SJSA1 (cell line): ENCODE measurements around the gene MANBA. TPM values are rescaled to one million over a fixed set of nuclear protein-coding genes. Genes with fewer than 3 reads are reported as not detected.
A peak's percentile ranks its signal among the peaks of the same experiment; 100 is the strongest.
"Not testable (repeated sequence)": the region's sequence is repeated elsewhere in the genome, so short reads cannot be mapped to it uniquely, and the experiment has no call there.

Experiments
- DNase-seq, 2 experiments: peaks; one replicate each; pipeline ENCODE4 v3.0.0-alpha.2; 2015 to 2020; ENCODE audit warnings: low spot score in 2 of 2, low read depth in 1 of 2
- H3K27ac ChIP-seq: fragments of 250-450 bp; sonication (Bioruptor Pico); 2 replicates; pipeline ENCODE4 v1.5.1; 2020; ENCODE audit warnings: mild to moderate bottlenecking, moderate library complexity
- H3K27me3 ChIP-seq: fragments of 250-450 bp; sonication (Bioruptor Pico); replicated peaks from 2 replicates; pipeline ENCODE4 v1.5.1; 2020; ENCODE audit warnings: mild to moderate bottlenecking, moderate library complexity
- H3K36me3 ChIP-seq: fragments of 250-450 bp; sonication (Bioruptor Pico); 2 replicates; pipeline ENCODE4 v1.5.1; 2020; ENCODE audit warnings: mild to moderate bottlenecking
- H3K4me1 ChIP-seq: fragments of 250-450 bp; sonication (Bioruptor Pico); replicated peaks from 2 replicates; pipeline ENCODE4 v1.6.1; 2021; ENCODE audit warnings: mild to moderate bottlenecking
- H3K4me3 ChIP-seq: fragments of 250-450 bp; sonication (Bioruptor Pico); 2 replicates; pipeline ENCODE4 v1.5.1; 2020; ENCODE audit warnings: mild to moderate bottlenecking
- H3K9me3 ChIP-seq: fragments of 250-450 bp; sonication (Bioruptor Pico); replicated peaks from 2 replicates; pipeline ENCODE4 v1.5.1; 2020; ENCODE audit warnings: mild to moderate bottlenecking
- total RNA-seq: library from RNA; depleted of rRNA; stranded (reverse); fragments of >200 nt; shearing (Covaris generic); gene quantifications from 2 replicates; pipeline ENCODE4 v1.2.3, GENCODE V29; 2014

Gene MANBA
- total RNA-seq, 1 experiment from 2014 or later, result 13.2 TPM

- H3K36me3 ChIP-seq, result no peaks in the 10 kb centered on the region
- DNase-seq, result no peak
- no peak overlapping the region for H3K4me3 ChIP-seq
- H3K4me1 ChIP-seq, result no peaks in the 10 kb centered on the region
- H3K27ac ChIP-seq, result no peak overlapping the region
- no peaks in the 10 kb centered on the region for H3K9me3 ChIP-seq
- no peaks in the 10 kb centered on the region for H3K27me3 ChIP-seq
Observed at GRCh38 chr4:102725229-102725628, 35.5 kb downstream of the MANBA start.

- no peak overlapping the region for H3K4me3 ChIP-seq
- H3K9me3 ChIP-seq, result peaks cover 5% of the 10 kb centered on the region; the same call in 1 of the 2 replicates
- no peaks in the 10 kb centered on the region for H3K27me3 ChIP-seq
- no peak overlapping the region for H3K27ac ChIP-seq
- H3K4me1 ChIP-seq, result no peaks in the 10 kb centered on the region
- 0 out of 2 replicates have a peak, but pooled peaks cover 2% of the 10 kb centered on the region for H3K36me3 ChIP-seq
- DNase-seq, result no peak
Observed at GRCh38 chr4:102723511-102723910, 37.3 kb downstream of the MANBA start.

GRCh38 chr4:102722740-102723139 lies 38.0 kb downstream of the MANBA start:
- Histone ChIP-seq H3K4me3 (no peak overlapping the region), H3K27ac (no peak overlapping the region), H3K27me3 (no peaks in the 10 kb centered on the region), H3K4me1 (peaks cover 5% of the 10 kb centered on the region; the same call in 1 of the 2 replicates), H3K9me3 (peaks cover 8% of the 10 kb centered on the region; the same call in 1 of the 2 replicates), H3K36me3 (0 out of 2 replicates have a peak, but pooled peaks cover 2% of the 10 kb centered on the region)
- DNase-seq, result no peak

GRCh38 chr4:102718833-102719575 lies 41.8 kb downstream of the MANBA start:
- peak; percentile 24 to 58 for DNase-seq
- not testable (repeated sequence) for H3K27me3 ChIP-seq, H3K9me3 ChIP-seq, H3K36me3 ChIP-seq, H3K4me3 ChIP-seq, H3K4me1 ChIP-seq
- H3K27ac ChIP-seq, result peak overlapping the region; percentile 45

- peaks cover 15% of the 10 kb centered on the region for H3K4me1 ChIP-seq
- DNase-seq, result no peak
- H3K36me3 ChIP-seq, result 0 out of 2 replicates have a peak, but pooled peaks cover 2% of the 10 kb centered on the region
- H3K27me3 ChIP-seq, result no peaks in the 10 kb centered on the region
- H3K9me3 ChIP-seq, result peaks cover 8% of the 10 kb centered on the region; the same call in 1 of the 2 replicates
- no peak overlapping the region for H3K27ac ChIP-seq
- no peak overlapping the region for H3K4me3 ChIP-seq
Observed at GRCh38 chr4:102717448-102718092, 43.2 kb downstream of the MANBA start.

- H3K4me3 ChIP-seq, result no peak overlapping the region
- H3K36me3 ChIP-seq, result 0 out of 2 replicates have a peak, but pooled peaks cover 2% of the 10 kb centered on the region
- H3K27me3 ChIP-seq, result no peaks in the 10 kb centered on the region
- H3K27ac ChIP-seq, result no peak overlapping the region
- H3K4me1 ChIP-seq, result peaks cover 17% of the 10 kb centered on the region
- DNase-seq, result no peak
- H3K9me3 ChIP-seq, result peaks cover 8% of the 10 kb centered on the region; the same call in 1 of the 2 replicates
Observed at GRCh38 chr4:102715057-102715456, 45.7 kb downstream of the MANBA start.

GRCh38 chr4:102713774-102714173 lies 47.0 kb downstream of the MANBA start:
- not testable (repeated sequence) for DNase-seq, H3K9me3 ChIP-seq
- H3K27ac ChIP-seq, result peak overlapping the region; percentile 51

GRCh38 chr4:102713096-102713495 lies 47.7 kb downstream of the MANBA start:
- H3K27me3 ChIP-seq, result no peaks in the 10 kb centered on the region
- no peak overlapping the region for H3K4me3 ChIP-seq
- peak in 1 of 2 experiments; percentile 60 for DNase-seq
- peak overlapping the region; percentile 51 for H3K27ac ChIP-seq
- no peaks in the 10 kb centered on the region for H3K9me3 ChIP-seq
- peaks cover 13% of the 10 kb centered on the region for H3K4me1 ChIP-seq
- no peaks in the 10 kb centered on the region for H3K36me3 ChIP-seq

More at GRCh38 chr4:102713774-102714173, 47.0 kb downstream of the MANBA start:
- not testable (repeated sequence) for H3K27me3 ChIP-seq, H3K4me3 ChIP-seq, H3K36me3 ChIP-seq
- peaks cover 17% of the 10 kb centered on the region for H3K4me1 ChIP-seq

- peaks cover 12% of the 10 kb centered on the region for H3K4me1 ChIP-seq
- no peak overlapping the region for H3K27ac ChIP-seq
- H3K36me3 ChIP-seq, result no peaks in the 10 kb centered on the region
- H3K9me3 ChIP-seq, result no peaks in the 10 kb centered on the region
- no peaks in the 10 kb centered on the region for H3K27me3 ChIP-seq
- DNase-seq, result no peak
- no peak overlapping the region for H3K4me3 ChIP-seq
Observed at GRCh38 chr4:102710986-102711385, 49.8 kb downstream of the MANBA start.

- H3K9me3 ChIP-seq, H3K27me3 ChIP-seq, H3K36me3 ChIP-seq, H3K27ac ChIP-seq, DNase-seq, H3K4me3 ChIP-seq: not testable (repeated sequence)
- H3K4me1 ChIP-seq, result peaks cover 12% of the 10 kb centered on the region
Observed at GRCh38 chr4:102709060-102709459, 51.7 kb downstream of the MANBA start.

- Histone ChIP-seq H3K27ac (no peak overlapping the region), H3K4me1 (no peaks in the 10 kb centered on the region), H3K36me3 (no peaks in the 10 kb centered on the region), H3K27me3 (no peaks in the 10 kb centered on the region), H3K9me3 (no peaks in the 10 kb centered on the region), H3K4me3 (no peak overlapping the region)
- DNase-seq, result no peak
Observed at GRCh38 chr4:102707150-102707549, 53.6 kb downstream of the MANBA start.

- H3K27ac ChIP-seq, result no peak overlapping the region
- no peaks in the 10 kb centered on the region for H3K36me3 ChIP-seq
- DNase-seq, result no peak
- H3K9me3 ChIP-seq, result no peaks in the 10 kb centered on the region
- no peak overlapping the region for H3K4me3 ChIP-seq
- no peaks in the 10 kb centered on the region for H3K4me1 ChIP-seq
- H3K27me3 ChIP-seq, result no peaks in the 10 kb centered on the region
Observed at GRCh38 chr4:102705391-102705935, 55.3 kb downstream of the MANBA start.

- no peak for DNase-seq
- no peaks in the 10 kb centered on the region for H3K36me3 ChIP-seq
- no peaks in the 10 kb centered on the region for H3K27me3 ChIP-seq
- no peak overlapping the region for H3K4me3 ChIP-seq
- no peaks in the 10 kb centered on the region for H3K9me3 ChIP-seq
- 0 out of 2 replicates have a peak, but pooled peaks cover 3% of the 10 kb centered on the region for H3K4me1 ChIP-seq
- no peak overlapping the region for H3K27ac ChIP-seq
Observed at GRCh38 chr4:102696758-102697157, 64.0 kb downstream of the MANBA start.

- H3K9me3 ChIP-seq, result no peaks in the 10 kb centered on the region
- no peaks in the 10 kb centered on the region for H3K36me3 ChIP-seq
- no peaks in the 10 kb centered on the region for H3K27me3 ChIP-seq
- no peak overlapping the region for H3K4me3 ChIP-seq
- H3K4me1 ChIP-seq, result 0 out of 2 replicates have a peak, but pooled peaks cover 3% of the 10 kb centered on the region
- H3K27ac ChIP-seq, result no peak overlapping the region
- no peak for DNase-seq
Observed at GRCh38 chr4:102694791-102695190, 66.0 kb downstream of the MANBA start.
